GM18498 (cell line): ENCODE data around the gene SERPINE1.
"Not testable (repeated sequence)": the region's sequence is repeated elsewhere in the genome, so short reads cannot be mapped to it uniquely, and the experiment has no call there.

Experiments used
- ATAC-seq: cut with Tn5 transposase; IDR thresholded peaks from one replicate; pipeline ENCODE4 v1.9.1; 2021; ENCODE audit warnings: mild to moderate bottlenecking, moderate library complexity; ENCODE audit not compliant: unreplicated experiment

SERPINE1 gene

GRCh38 chr7:101100858-101101847 is 25.8 kb upstream of the SERPINE1 start:
- no peak for ATAC-seq

GRCh38 chr7:101102026-101102425 is 24.9 kb upstream of the SERPINE1 start:
- no peak for ATAC-seq

- not testable (repeated sequence) for ATAC-seq
Observed at GRCh38 chr7:101103701-101104100, 23.2 kb upstream of the SERPINE1 start.

GRCh38 chr7:101104193-101104713 is 22.7 kb upstream of the SERPINE1 start:
- ATAC-seq, result no peak

- ATAC-seq, result no peak
Observed at GRCh38 chr7:101104799-101105198, 22.1 kb upstream of the SERPINE1 start.

GRCh38 chr7:101105248-101105647 is 21.7 kb upstream of the SERPINE1 start:
- ATAC-seq, result not testable (repeated sequence)

- ATAC-seq, result no peak
Observed at GRCh38 chr7:101106386-101106785, 20.5 kb upstream of the SERPINE1 start.

- no peak for ATAC-seq
Observed at GRCh38 chr7:101108330-101108857, 18.5 kb upstream of the SERPINE1 start.

- ATAC-seq, result no peak
Observed at GRCh38 chr7:101108961-101109360, 17.9 kb upstream of the SERPINE1 start.

GRCh38 chr7:101109368-101109767 is 17.5 kb upstream of the SERPINE1 start:
- no peak for ATAC-seq

GRCh38 chr7:101111261-101111660 is 15.6 kb upstream of the SERPINE1 start:
- no peak for ATAC-seq

GRCh38 chr7:101112233-101112632 is 14.7 kb upstream of the SERPINE1 start:
- no peak for ATAC-seq

GRCh38 chr7:101113140-101113539 is 13.8 kb upstream of the SERPINE1 start:
- ATAC-seq, result not testable (repeated sequence)

- ATAC-seq, result no peak
Observed at GRCh38 chr7:101113836-101114235, 13.1 kb upstream of the SERPINE1 start.

GRCh38 chr7:101114492-101114891 is 12.4 kb upstream of the SERPINE1 start:
- no peak for ATAC-seq

GRCh38 chr7:101115215-101115614 is 11.7 kb upstream of the SERPINE1 start:
- no peak for ATAC-seq

GRCh38 chr7:101116898-101117297 is 10.0 kb upstream of the SERPINE1 start:
- no peak for ATAC-seq

GRCh38 chr7:101118856-101119255 is 8.0 kb upstream of the SERPINE1 start:
- no peak for ATAC-seq

- no peak for ATAC-seq
Observed at GRCh38 chr7:101119876-101120275, 7.0 kb upstream of the SERPINE1 start.

GRCh38 chr7:101120315-101120714 is 6.6 kb upstream of the SERPINE1 start:
- no peak for ATAC-seq

GRCh38 chr7:101121631-101121990 is 5.3 kb upstream of the SERPINE1 start:
- ATAC-seq, result not testable (repeated sequence)
